Measurements from ENCODE around the gene GRIN2C.

- no peak for TF ChIP-seq CTCF (IDR thresholded peaks at IDR 0.05; ENCODE audit: low read length)
- TF ChIP-seq EZH2 (IDR thresholded peaks at IDR 0.05; ENCODE audit: borderline replicate concordance, low read length), result no peak
Measured at GRCh38 chr17:74843352-74843627, 16.4 kb downstream of the GRIN2C start.

Measured in OCI-LY1 (cell line).